H9 (cell line): Measurements from ENCODE around the gene DAB2IP. TPM values are rescaled to one million over a fixed set of nuclear protein-coding genes. Genes with fewer than 3 reads are reported as not detected.

Source experiments
- DNase-seq: peaks from one replicate; pipeline ENCODE4 v3.0.0-alpha.2; 2017
- H2AFZ ChIP-seq: one replicate; pipeline ENCODE4 v1.6.1; 2013; ENCODE audit warnings: mild to moderate bottlenecking, low read length, control low read depth, moderate library complexity
- H2AK5ac ChIP-seq: 2 replicates; pipeline ENCODE4 v1.6.1; 2013; ENCODE audit warnings: low read length, control low read depth, mixed read lengths; ENCODE audit not compliant: insufficient read length
- H2BK120ac ChIP-seq: one replicate; pipeline ENCODE4 v1.6.1; 2013; ENCODE audit warnings: low read depth, mild to moderate bottlenecking, low read length, control low read depth, inconsistent platforms; ENCODE audit not compliant: poor library complexity, severe bottlenecking
- H2BK12ac ChIP-seq: 2 replicates; pipeline ENCODE4 v1.6.1; 2013; ENCODE audit warnings: low read length, control low read depth, mixed read lengths, low read depth; ENCODE audit not compliant: insufficient read length
- H2BK15ac ChIP-seq: 2 replicates; pipeline ENCODE4 v1.6.1; 2013; ENCODE audit warnings: low read depth, low read length, control low read depth
- H2BK20ac ChIP-seq: one replicate; pipeline ENCODE4 v1.6.1; 2013; ENCODE audit warnings: low read depth, mild to moderate bottlenecking, low read length, control low read depth, inconsistent platforms; ENCODE audit not compliant: poor library complexity, severe bottlenecking
- H2BK5ac ChIP-seq: 2 replicates; pipeline ENCODE4 v1.6.1; 2013; ENCODE audit warnings: low read length, control low read depth, mixed read lengths; ENCODE audit not compliant: insufficient read length
- H3K14ac ChIP-seq: 2 replicates; pipeline ENCODE4 v1.6.1; 2013; ENCODE audit warnings: low read length, control low read depth; ENCODE audit not compliant: insufficient read depth
- H3K18ac ChIP-seq: 2 replicates; pipeline ENCODE4 v1.6.1; 2013; ENCODE audit warnings: low read depth, mild to moderate bottlenecking, mixed read lengths, low read length, control low read depth; ENCODE audit not compliant: insufficient read length
- H3K23ac ChIP-seq: 2 replicates; pipeline ENCODE4 v1.6.1; 2013; ENCODE audit warnings: low read length, control low read depth, mixed read lengths, low read depth; ENCODE audit not compliant: insufficient read length
- H3K23me2 ChIP-seq: 2 replicates; pipeline ENCODE4 v1.6.1; 2013; ENCODE audit warnings: low read depth, mild to moderate bottlenecking, mixed read lengths, low read length, control low read depth; ENCODE audit not compliant: insufficient read length, poor library complexity, severe bottlenecking
- H3K27ac ChIP-seq: 2 replicates; pipeline ENCODE4 v1.5.1; 2013; ENCODE audit warnings: low read length, control low read depth, mixed read lengths, low read depth; ENCODE audit not compliant: insufficient read length
- H3K27me3 ChIP-seq: 2 replicates; pipeline ENCODE4 v1.6.1; 2013; ENCODE audit warnings: low read length, control low read depth, inconsistent platforms; ENCODE audit not compliant: insufficient read depth
- H3K4ac ChIP-seq: 2 replicates; pipeline ENCODE4 v1.6.1; 2013; ENCODE audit warnings: low read depth, mild to moderate bottlenecking, control low read depth, inconsistent platforms, low read length, moderate library complexity
- H3K4me1 ChIP-seq: 2 replicates; pipeline ENCODE4 v1.6.1; 2013; ENCODE audit warnings: low read length, control low read depth, inconsistent platforms; ENCODE audit not compliant: insufficient read depth
- H3K4me2 ChIP-seq: 2 replicates; pipeline ENCODE4 v1.6.1; 2013; ENCODE audit warnings: low read length, control low read depth, mixed read lengths; ENCODE audit not compliant: insufficient read length, insufficient read depth
- H3K56ac ChIP-seq: 2 replicates; pipeline ENCODE4 v1.6.1; 2013; ENCODE audit warnings: low read depth, mild to moderate bottlenecking, mixed read lengths, low read length, control low read depth; ENCODE audit not compliant: insufficient read length
- H3K79me1 ChIP-seq: 2 replicates; pipeline ENCODE4 v1.6.1; 2013; ENCODE audit warnings: low read depth, mild to moderate bottlenecking, moderate library complexity, low read length, control low read depth, inconsistent platforms; ENCODE audit not compliant: insufficient read depth, poor library complexity, severe bottlenecking
- H3K79me2 ChIP-seq: 2 replicates; pipeline ENCODE4 v1.6.1; 2013; ENCODE audit warnings: low read length, control low read depth, inconsistent platforms; ENCODE audit not compliant: insufficient read depth
- H3K9ac ChIP-seq: 2 replicates; pipeline ENCODE4 v1.6.1; 2013; ENCODE audit warnings: low read length, control low read depth, mixed read lengths; ENCODE audit not compliant: insufficient read length; ENCODE audit errors: extremely low read depth
- H3K9me3 ChIP-seq: one replicate; pipeline ENCODE4 v1.6.1; 2013; ENCODE audit warnings: low read depth, low read length, inconsistent platforms; ENCODE audit not compliant: control insufficient read depth
- H3T11ph ChIP-seq: one replicate; pipeline ENCODE4 v1.6.1; 2013; ENCODE audit warnings: mild to moderate bottlenecking, low read length, control low read depth, inconsistent platforms
- H4K20me1 ChIP-seq: one replicate; pipeline ENCODE4 v1.6.1; 2013; ENCODE audit not compliant: control insufficient read depth, insufficient read length, insufficient read depth
- H4K5ac ChIP-seq: 2 replicates; pipeline ENCODE4 v1.6.1; 2013; ENCODE audit warnings: low read depth, mild to moderate bottlenecking, mixed read lengths, low read length, control low read depth; ENCODE audit not compliant: insufficient read length
- H4K8ac ChIP-seq: replicated peaks from 2 replicates; pipeline ENCODE4 v1.6.1; 2013; ENCODE audit warnings: low read length, control low read depth, mixed read lengths, low read depth; ENCODE audit not compliant: insufficient read length
- H4K91ac ChIP-seq: 2 replicates; pipeline ENCODE4 v1.6.1; 2013; ENCODE audit warnings: low read depth, mild to moderate bottlenecking, moderate library complexity, mixed read lengths, low read length, control low read depth; ENCODE audit not compliant: insufficient read length
- H3K27ac Mint-ChIP-seq, 3 experiments: 2 replicates in 2 of 3; 3 replicates in 1 of 3; pipeline ENCODE4 v1.8.0; 2020 to 2021; ENCODE audit warnings: mixed read lengths in 3 of 3, mild to moderate bottlenecking in 1 of 3, moderate library complexity in 1 of 3
- H3K27me3 Mint-ChIP-seq: 2 replicates; pipeline ENCODE4 v1.8.0; 2021; ENCODE audit warnings: low read depth, mild to moderate bottlenecking, moderate library complexity, mixed read lengths
- H3K36me3 Mint-ChIP-seq, 3 experiments: 2 replicates in 2 of 3; 3 replicates in 1 of 3; pipeline ENCODE4 v1.8.0; 2020 to 2021; ENCODE audit warnings: low read depth in 3 of 3, mixed read lengths in 3 of 3; ENCODE audit not compliant: insufficient read depth in 1 of 3
- H3K4me1 Mint-ChIP-seq, 2 experiments: 2 replicates each; pipeline ENCODE4 v1.8.0; 2020; ENCODE audit warnings: mixed read lengths in 2 of 2
- H3K4me3 Mint-ChIP-seq, 2 experiments: 2 replicates in 1 of 2; 3 replicates in 1 of 2; pipeline ENCODE4 v1.8.0; 2020 to 2021; ENCODE audit warnings: mild to moderate bottlenecking in 2 of 2, mixed read lengths in 2 of 2, moderate library complexity in 1 of 2
- H3K9me3 Mint-ChIP-seq, 2 experiments: 2 replicates in 1 of 2; 3 replicates in 1 of 2; pipeline ENCODE4 v1.8.0; 2020; ENCODE audit warnings: mild to moderate bottlenecking in 2 of 2, mixed read lengths in 2 of 2, moderate library complexity in 1 of 2
- WGBS: extraction: QIAGEN DNeasy Blood & Tissue Kit; methylation state at CpG from one replicate; pipeline ENCODE4 v1.1.7; 2013; ENCODE audit warnings: missing lambda C conversion rate, low lambda C conversion rate, mixed read lengths; ENCODE audit not compliant: insufficient read length; ENCODE audit errors: extremely low coverage; 5-methylcytosine and 5-hydroxymethylcytosine counted together
- total RNA-seq: library from RNA; stranded (reverse); gene quantifications from 2 replicates; pipeline ENCODE4 v1.2.1, GENCODE V29; 2021
- TF ChIP-seq, protein P1 (sequence below): fragments of 200-600 bp; sonication (generic); conservative IDR thresholded peaks from 3 replicates; pipeline ENCODE4 v1.8.0; 2021; ENCODE audit warnings: antibody characterized with exemption, mild to moderate bottlenecking

Gene DAB2IP
- total RNA-seq, 1 experiment from 2014 or later = 22.6 TPM

DNA sequence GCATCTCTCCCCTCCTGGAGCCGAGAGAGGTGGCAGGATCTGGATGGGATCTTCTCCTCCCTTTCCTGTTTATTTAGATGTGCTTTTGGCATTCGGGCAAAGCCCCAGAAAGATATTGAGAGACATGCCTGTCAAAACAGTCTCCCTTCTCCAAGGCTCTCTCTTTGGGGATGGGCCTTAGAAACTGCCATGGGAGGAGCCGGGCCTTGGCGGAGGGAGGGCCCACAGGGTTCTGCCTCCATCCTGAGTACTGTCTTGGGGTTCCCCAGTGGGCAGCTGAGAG lies 41.9 kb downstream of the DAB2IP start:
- Histone ChIP-seq H3T11ph (no peak overlapping the region), H3K18ac (no peak overlapping the region), H3K9ac (no peak overlapping the region), H3K79me1 (no peaks in the 10 kb centered on the region), H2AK5ac (no peak overlapping the region), H3K4ac (no peak overlapping the region), H3K4me1 (peaks cover 4% of the 10 kb centered on the region; the same call in 1 of the 2 replicates), H3K79me2 (no peaks in the 10 kb centered on the region), H3K23ac (no peak overlapping the region), H3K27me3 (no peaks in the 10 kb centered on the region), H2AFZ (no peak overlapping the region), H3K14ac (no peak overlapping the region), H2BK120ac (no peak overlapping the region), H2BK12ac (no peak overlapping the region), H3K9me3 (no peaks in the 10 kb centered on the region), H4K91ac (no peak overlapping the region), H3K56ac (no peak overlapping the region), H2BK20ac (no peak overlapping the region), H4K20me1 (no peaks in the 10 kb centered on the region), H4K8ac (no peak overlapping the region), H4K5ac (no peak overlapping the region), H3K4me2 (no peak overlapping the region), H3K27ac (no peak overlapping the region), H3K23me2 (peaks cover under 1% of the 10 kb centered on the region), H2BK15ac (no peak overlapping the region), H2BK5ac (no peak overlapping the region)
- TF ChIP-seq, protein P1, sequence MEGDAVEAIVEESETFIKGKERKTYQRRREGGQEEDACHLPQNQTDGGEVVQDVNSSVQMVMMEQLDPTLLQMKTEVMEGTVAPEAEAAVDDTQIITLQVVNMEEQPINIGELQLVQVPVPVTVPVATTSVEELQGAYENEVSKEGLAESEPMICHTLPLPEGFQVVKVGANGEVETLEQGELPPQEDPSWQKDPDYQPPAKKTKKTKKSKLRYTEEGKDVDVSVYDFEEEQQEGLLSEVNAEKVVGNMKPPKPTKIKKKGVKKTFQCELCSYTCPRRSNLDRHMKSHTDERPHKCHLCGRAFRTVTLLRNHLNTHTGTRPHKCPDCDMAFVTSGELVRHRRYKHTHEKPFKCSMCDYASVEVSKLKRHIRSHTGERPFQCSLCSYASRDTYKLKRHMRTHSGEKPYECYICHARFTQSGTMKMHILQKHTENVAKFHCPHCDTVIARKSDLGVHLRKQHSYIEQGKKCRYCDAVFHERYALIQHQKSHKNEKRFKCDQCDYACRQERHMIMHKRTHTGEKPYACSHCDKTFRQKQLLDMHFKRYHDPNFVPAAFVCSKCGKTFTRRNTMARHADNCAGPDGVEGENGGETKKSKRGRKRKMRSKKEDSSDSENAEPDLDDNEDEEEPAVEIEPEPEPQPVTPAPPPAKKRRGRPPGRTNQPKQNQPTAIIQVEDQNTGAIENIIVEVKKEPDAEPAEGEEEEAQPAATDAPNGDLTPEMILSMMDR = no peak
- Mint-ChIP-seq H3K9me3 (no peaks in the 10 kb centered on the region), H3K36me3 (peaks cover 0 to 3% (median 0%) of the 10 kb centered on the region in 3 experiments; a peak in 2 of 7 replicates), H3K4me3 (no peak overlapping the region), H3K27ac (no peak overlapping the region; a peak in 1 of 7 replicates), H3K27me3 (peaks cover 70% of the 10 kb centered on the region), H3K4me1 (peaks cover 30 to 38% of the 10 kb centered on the region in 2 experiments)
- no CpG with 5 or more reads among the region's 4 CpGs for WGBS
- DNase-seq = no peak
